Tracheal epithelial cell (primary cell): ENCODE results near the gene KLK8. TPM values are rescaled to one million over a fixed set of nuclear protein-coding genes. Genes with fewer than 3 reads are reported as not detected.

Source experiments
- total RNA-seq: library from RNA; depleted of rRNA; stranded (reverse); fragments of >200 nt; gene quantifications from 2 replicates; pipeline ENCODE4 v1.2.1, GENCODE V29; 2014

Gene KLK8, protein sequence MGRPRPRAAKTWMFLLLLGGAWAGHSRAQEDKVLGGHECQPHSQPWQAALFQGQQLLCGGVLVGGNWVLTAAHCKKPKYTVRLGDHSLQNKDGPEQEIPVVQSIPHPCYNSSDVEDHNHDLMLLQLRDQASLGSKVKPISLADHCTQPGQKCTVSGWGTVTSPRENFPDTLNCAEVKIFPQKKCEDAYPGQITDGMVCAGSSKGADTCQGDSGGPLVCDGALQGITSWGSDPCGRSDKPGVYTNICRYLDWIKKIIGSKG
- total RNA-seq, result 8.3 and 13.0 TPM in 2 replicates

DNA sequence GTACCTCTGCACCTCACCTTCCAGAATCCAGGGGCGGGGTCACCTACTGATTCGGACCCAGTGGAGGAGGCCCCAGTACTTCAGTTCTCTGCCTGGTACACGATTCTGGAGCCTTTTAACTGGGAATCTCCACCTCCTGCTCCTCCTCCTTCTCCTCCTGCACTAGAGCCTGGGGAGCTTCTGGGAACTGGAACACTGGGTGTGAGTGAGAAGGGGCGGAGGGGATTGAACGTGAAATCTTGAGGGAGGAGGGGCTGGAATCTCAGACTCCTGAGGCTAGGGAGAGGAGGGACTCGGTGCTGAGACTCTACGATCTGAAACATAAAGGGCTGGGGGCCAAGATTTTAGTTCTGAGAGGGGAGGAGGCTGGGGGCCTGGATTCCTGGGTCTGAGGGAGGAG lies at the start of gene KLK8:
KLK8 (minus strand) TSS at position 90 of the 400 bp plus-strand sequence. CDS start 437 bp downstream, outside the sequence.

DNA sequence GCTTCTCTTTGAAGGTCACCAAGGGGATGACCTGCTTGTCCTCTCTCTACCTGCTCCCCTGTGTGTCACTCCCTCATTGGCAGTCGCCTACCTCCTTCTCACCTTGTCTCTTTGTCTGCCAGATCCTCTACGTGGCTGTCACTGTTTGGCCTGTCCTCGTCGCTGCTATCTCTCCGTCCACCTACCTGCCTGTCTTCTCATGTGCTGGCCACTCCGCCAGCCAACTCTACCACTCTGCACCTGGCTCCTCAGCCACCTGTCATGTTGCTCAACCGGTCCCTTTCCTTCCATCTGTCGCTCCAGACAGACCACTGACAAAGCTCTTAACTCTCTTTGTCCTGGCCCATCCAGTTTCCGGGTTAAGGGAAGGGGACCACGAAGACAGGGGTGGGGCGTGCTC lies 33.3 kb upstream of the KLK8 start, which contains the start of gene KLK12:
KLK12 (minus strand) TSS at position 299 of the 400 bp plus-strand sequence. CDS start 381 bp downstream, outside the sequence.

DNA sequence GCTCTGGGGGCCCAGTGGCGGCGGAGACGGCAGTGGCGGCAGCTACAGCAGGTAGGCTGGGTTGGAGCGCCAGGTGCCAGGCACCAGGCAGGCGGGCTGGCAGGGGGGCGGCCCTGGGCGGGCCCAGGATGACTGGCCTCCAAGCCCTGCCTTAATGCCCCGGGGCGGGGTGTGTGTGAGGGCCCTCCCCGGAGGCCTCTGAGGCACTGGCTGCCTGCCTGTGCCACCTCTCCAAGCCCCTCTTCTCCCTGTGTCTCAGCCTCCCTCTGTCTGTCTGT lies 25.1 kb upstream of the KLK8 start, which contains the start of gene KLK11:
KLK11 (minus strand) TSS at position 63 of the 278 bp plus-strand sequence. CDS start 985 bp downstream, outside the sequence.

DNA sequence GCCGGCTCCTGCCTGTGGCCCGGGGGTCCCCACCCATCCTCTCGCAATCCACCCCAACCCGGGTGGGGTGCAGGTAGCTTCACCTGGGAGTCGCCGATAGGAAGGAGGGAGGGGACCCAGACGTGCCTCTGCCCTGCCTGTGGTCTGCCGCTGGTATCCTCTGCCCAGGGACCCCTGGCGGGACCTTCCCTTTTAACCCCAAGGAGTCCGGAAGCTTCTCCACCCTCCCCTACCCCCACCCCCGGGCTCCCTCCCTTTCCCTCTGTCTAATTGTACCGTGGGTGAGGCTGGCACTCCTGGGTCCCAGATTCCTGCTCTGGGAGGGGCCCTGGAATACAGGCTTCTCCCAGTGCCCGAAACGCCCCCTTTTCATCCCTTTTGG lies 18.1 kb upstream of the KLK8 start, which contains the start of gene KLK10:
KLK10 (minus strand) TSS at position 166 of the 382 bp plus-strand sequence. CDS start 579 bp downstream, outside the sequence.

DNA sequence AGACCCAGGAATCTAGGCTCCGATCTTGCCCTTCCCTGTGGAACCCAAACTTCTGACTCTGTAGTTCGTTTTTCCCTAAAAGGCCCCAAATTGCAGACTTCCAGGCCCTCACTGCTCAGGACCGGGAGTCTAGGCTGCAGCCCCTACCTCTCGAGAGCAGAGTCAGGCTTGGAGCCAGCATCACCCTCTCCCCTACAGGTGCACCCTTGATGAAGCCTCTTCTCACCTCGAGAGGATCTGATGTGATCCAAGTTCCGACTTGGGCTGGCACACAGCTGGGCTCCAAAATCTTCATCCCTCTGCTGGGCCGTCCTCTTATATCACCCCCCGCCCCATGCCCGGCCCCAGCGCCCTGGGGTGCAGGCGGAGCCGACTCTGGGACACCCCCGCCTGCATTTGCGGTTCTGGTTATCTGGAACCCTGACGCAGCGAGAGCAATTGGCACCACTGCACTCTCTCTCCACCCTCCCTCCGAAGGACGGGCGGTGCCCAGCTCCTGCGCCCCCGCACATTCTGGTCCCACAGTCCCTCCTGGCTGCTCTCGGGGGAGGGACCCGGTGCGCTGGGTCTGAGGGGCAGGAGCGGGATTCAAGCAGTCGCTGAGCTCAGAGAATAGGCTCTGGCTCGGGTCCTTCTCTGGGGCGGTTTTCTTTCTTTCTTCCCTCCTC lies 17.6 kb downstream of the KLK8 start, which contains the start of gene KLK7:
KLK7 (minus strand) TSS at position 293 of the 668 bp plus-strand sequence. CDS start 1,518 bp downstream, outside the sequence.

DNA sequence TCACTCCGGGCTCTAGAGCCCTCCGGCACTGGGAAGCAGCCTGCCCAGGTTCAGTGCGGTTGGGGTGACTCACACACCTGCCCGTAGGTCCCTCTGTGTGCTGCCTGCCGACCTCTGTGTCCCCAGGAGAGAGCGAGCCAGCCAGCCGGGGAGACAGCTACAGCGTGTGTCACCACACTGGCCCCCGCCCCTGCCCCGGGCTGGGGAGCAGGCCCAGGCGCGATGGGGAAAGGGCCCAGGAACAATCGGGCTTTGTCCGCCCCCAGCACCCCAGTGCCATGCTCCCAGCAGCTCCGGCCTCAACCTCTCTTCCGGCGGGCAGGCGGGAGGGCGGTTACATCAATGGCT lies 32.0 kb downstream of the KLK8 start, which contains the start of gene KLK6:
KLK6 (minus strand) TSS at position 179 of the 348 bp plus-strand sequence. CDS start 1,487 bp downstream, outside the sequence.

DNA sequence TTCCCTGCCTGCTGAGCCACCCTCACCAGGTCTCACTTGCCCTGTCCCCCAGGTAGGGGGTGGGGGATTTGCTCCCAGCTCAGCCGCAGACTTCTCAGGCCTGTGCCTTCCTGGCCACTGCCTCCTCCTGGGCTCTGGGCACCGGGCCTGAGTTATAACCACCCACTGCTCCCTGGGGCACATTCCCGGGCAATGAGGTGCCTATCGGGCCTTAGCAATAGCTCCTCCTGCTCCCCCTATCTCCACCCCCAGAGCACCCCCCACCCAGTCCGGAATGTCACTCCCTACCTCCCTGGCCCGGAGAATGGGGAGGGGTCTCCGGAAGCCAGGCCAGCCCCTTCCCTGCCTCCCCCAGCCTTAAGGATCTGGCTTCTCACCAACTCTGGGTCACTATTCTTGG lies 48.5 kb downstream of the KLK8 start, which contains the start of gene KLK5:
KLK5 (minus strand) TSS at position 129 of the 400 bp plus-strand sequence. CDS start 381 bp downstream, outside the sequence.

Other genes with a start within 250 kb of the KLK8 start
- not detected in 2 replicates for gene GPR32, start 231.1 kb downstream of the KLK8 start, total RNA-seq
- gene ACP4, start 211.2 kb downstream of the KLK8 start, total RNA-seq, result not detected in 2 replicates
- 0.24 TPM in 1 of 2 replicates, not detected in the other for gene KLK1, start 177.8 kb downstream of the KLK8 start, total RNA-seq
- not detected in 2 replicates for gene KLK15, start 168.0 kb downstream of the KLK8 start, total RNA-seq
- under 0.01 and 0.43 TPM in 2 replicates for gene KLK3, start 146.7 kb downstream of the KLK8 start, total RNA-seq
- gene KLK2, start 128.2 kb downstream of the KLK8 start, total RNA-seq, result not detected in 2 replicates
- not detected in 2 replicates for gene KLK4, start 90.2 kb downstream of the KLK8 start, total RNA-seq
- gene KLK5, start 48.6 kb downstream of the KLK8 start, total RNA-seq, result 1.7 and 23.6 TPM in 2 replicates
- 0.85 and 3.1 TPM in 2 replicates for gene KLK6, start 32.0 kb downstream of the KLK8 start, total RNA-seq
- 3.2 and 13.0 TPM in 2 replicates for gene KLK7, start 17.7 kb downstream of the KLK8 start, total RNA-seq
- gene KLK10, start 18.1 kb upstream of the KLK8 start, total RNA-seq, result 7.7 and 14.5 TPM in 2 replicates
- 1.1 and 3.9 TPM in 2 replicates for gene KLK11, start 25.0 kb upstream of the KLK8 start, total RNA-seq
- 0.96 TPM in 1 of 2 replicates, not detected in the other for gene KLK12, start 33.4 kb upstream of the KLK8 start, total RNA-seq
- gene KLK13, start 63.5 kb upstream of the KLK8 start, total RNA-seq, result not detected in 2 replicates
- gene KLK14, start 81.3 kb upstream of the KLK8 start, total RNA-seq, result not detected in 2 replicates
- gene CTU1, start 106.8 kb upstream of the KLK8 start, total RNA-seq, result 17.1 and 20.7 TPM in 2 replicates
- not detected in 2 replicates for gene SIGLEC9, start 123.3 kb upstream of the KLK8 start, total RNA-seq
- gene SIGLEC7, start 140.7 kb upstream of the KLK8 start, total RNA-seq, result not detected in 2 replicates
- not detected in 2 replicates for gene CD33, start 223.5 kb upstream of the KLK8 start, total RNA-seq
- gene SIGLECL1, start 249.5 kb upstream of the KLK8 start, total RNA-seq, result not detected in 2 replicates